Ovary (tissue), 3 donors: Measurements from ENCODE around the gene PARD6B.
"Not testable (repeated sequence)": the region's sequence is repeated elsewhere in the genome, so short reads cannot be mapped to it uniquely, and the experiment has no call there.

ENCODE experiments used
- CTCF ChIP-seq, 3 donors: fragments of 450-650 bp in 2 of 3; fragments of 200-600 bp in 1 of 3; IDR thresholded peaks; one replicate each; pipeline versions ENCODE4 v1.5.1 to v1.8.0; 2016 to 2022; ENCODE audit warnings: antibody characterized with exemption in 3 of 3, mild to moderate bottlenecking in 1 of 3
- EP300 ChIP-seq: sonication (generic); formaldehyde crosslinking; IDR thresholded peaks from one replicate; pipeline ENCODE4 v1.6.1; 2017; ENCODE audit warnings: antibody characterized with exemption
- donor health status: DM: no; HTN: no; CAD: no.

GRCh38 chr20:50768991-50769390, 37.6 kb downstream of the PARD6B start:
- TF ChIP-seq EP300; CTCF (IDR thresholded peaks at IDR 0.05): not testable (repeated sequence)
